ENCODE data around the gene ATP5F1D.

The ATP5F1D gene

GRCh38 chr19:1259876-1260748 lies 18.6 kb downstream of the ATP5F1D start:
- DNase-seq: peak; percentile 54

DNA sequence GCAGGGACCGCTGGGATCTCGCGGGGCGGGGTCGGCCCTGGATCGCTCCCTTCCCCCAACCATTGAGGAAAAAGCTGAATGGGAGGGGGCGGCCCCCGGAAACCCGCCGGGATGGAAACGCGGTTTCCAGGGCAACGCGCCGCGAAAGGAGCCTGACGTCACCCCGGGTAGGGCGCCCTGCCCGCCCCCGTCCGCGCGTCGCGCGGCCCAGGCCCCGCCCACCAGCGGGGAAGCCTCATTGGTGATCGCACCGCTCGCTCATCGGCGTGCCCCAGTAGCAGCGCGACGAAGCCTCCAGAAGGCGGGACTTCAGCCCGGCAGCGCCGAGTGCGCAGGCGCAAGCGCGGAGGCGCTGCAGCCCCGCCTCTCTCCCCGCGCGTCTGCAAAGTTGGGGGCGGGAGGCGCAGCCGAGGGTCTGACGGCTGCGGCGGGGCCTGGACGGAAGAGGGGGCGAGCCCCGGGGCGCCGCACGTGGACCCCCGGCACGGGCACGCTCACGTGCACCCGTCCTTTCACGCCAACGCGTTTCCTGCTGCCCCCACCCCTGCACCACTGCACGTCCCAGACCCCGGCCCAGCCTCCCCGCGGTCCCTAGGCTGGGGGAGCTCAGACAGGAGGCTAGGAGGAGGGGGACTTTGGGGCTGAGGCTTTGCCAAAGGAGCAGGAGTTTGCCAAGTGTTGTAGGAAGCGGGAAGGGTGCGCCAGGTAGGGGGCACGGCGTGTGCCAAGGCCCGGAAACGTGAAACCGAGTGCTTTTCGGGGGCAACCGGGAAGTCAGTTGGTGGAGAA lies 19.4 kb downstream of the ATP5F1D start:
- DNase-seq: peak; percentile 97

- DNase-seq: no peak
These were observed 19.9 kb downstream of the ATP5F1D start for GRCh38 chr19:1261538-1261797.

DNA sequence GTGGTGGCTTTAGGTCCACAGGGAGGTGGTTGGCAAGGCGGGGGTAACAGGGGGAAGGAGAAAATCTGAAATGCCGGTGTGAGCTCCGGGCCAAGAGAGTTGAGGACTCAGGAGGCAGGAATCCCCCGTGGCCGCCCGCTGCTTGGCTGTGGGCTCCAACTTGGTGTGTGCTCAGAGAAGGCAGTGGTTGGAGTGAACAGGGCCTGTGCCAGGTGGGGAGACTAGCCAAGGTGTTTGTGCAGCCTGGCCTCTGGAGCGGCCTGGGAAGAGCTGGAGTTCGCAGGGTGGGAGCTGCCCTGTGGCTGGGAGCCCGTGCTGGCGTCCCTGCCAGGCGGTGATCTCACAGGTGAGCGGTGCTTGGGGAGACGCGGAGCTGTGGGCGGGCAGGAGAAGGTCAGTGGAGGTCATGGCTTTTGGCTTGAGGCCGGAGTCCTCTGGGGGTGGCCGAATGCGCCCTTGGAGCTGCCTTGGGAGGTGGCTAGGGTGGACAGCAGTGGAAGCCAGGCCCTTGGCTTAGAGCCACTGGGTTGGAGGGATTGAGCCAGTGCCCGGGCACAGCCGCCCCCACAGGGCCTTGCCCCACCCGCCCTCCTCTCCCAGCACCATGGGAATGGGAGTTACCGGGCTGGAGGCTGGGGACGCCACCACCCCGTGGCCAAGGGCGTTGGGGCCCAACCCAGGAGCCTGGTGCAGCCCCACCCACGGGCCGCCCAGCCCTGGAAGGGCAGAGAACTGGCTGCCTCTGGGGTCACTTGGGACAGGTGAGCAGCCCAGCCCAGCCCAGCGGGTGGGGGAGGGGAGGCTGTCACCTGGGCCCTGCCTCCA lies 20.5 kb downstream of the ATP5F1D start:
- DNase-seq: peak; percentile 49

- no peak for DNase-seq
These were observed 21.1 kb downstream of the ATP5F1D start for GRCh38 chr19:1262623-1263123.

DNA sequence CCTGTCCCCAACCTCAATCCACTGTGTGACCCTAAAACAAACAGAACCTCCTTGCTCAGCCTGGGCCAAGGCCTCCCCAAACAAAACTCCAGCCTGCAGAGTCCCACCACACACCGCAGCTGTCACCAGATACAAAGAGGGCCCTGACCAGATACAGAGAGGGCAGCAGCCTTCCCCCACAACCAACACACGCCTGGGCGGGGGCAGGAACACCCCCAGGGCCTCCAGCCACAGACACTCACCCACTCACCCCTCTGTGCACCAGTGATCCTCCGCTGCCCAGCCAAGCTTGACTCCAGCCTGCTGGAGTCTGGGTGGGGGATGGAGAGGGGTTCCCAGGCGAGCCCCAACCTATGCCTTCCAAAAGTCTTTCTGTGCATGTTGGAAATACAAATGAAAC lies 21.6 kb downstream of the ATP5F1D start:
- no peak for DNase-seq

DNA sequence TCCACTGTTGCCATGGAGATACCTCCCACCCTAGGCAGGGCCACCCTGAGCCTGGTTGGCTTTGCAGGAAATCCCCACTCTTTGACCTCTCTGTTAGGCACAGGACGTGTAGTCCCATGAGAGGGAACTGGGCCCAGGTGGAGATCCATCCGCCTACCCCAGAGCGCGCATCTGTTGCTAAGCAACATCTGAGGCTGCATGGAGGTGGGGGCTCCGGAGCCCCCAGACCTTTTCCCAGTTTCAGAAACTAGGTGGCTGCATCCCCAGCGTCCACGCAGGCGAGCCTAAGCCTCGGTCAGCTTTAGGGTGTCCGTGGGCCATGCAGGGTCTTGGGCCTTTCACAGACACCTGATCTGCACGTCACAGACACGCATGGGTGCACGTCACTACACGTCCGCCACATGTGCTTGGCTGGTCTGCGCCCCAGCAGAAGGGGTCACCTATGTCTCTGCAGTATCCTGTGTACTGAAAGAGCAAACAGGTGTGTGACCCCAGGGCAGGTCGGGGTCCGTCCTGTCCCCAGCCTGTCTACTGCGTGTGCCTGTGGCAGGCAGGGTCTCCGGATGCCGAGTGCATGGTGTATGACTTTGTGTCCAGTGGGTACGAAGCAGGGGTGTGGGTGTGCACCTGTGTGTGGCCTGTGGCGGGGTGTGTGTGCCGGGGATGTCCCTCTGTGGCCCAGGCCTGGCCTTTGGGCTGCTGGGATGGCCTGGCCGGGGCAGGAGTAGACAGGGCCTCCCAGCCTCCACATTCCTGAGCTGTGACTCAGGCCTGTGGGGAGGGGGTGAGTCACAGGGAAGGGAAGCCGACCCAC lies 23.5 kb downstream of the ATP5F1D start:
- no peak for DNase-seq

DNA sequence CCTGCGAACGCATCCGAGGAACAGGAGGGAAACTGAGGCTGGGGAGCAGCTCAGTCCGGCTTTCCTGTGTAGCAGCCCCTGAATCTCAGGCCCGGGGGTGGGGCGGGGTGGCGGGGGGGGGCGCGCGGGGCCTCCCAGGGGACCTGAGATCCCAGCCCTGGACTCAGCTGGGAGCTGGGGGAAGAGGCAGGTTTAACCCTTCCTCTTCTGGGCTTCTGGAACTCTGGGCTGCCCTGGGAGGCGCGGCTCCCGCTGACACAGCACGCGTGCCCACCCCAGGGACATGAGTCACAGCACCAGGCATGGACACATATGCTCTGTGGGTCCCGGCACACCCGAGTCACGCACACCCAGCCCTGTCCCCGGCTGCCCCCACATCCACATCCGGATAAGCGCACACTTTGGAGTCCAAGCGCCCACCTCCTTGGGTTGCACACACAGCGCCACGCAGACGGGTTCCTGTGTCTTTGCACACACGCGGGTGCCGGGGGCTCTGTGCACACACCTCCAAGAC lies 24.1 kb downstream of the ATP5F1D start:
- DNase-seq: no peak

GRCh38 chr19:1266129-1266915 lies 24.8 kb downstream of the ATP5F1D start:
- DNase-seq: peak; percentile 79

- peak; percentile 55 for DNase-seq
These were observed 25.4 kb downstream of the ATP5F1D start for GRCh38 chr19:1266916-1267476.

GRCh38 chr19:1267477-1268225 lies 26.1 kb downstream of the ATP5F1D start:
- DNase-seq: no peak

DNA sequence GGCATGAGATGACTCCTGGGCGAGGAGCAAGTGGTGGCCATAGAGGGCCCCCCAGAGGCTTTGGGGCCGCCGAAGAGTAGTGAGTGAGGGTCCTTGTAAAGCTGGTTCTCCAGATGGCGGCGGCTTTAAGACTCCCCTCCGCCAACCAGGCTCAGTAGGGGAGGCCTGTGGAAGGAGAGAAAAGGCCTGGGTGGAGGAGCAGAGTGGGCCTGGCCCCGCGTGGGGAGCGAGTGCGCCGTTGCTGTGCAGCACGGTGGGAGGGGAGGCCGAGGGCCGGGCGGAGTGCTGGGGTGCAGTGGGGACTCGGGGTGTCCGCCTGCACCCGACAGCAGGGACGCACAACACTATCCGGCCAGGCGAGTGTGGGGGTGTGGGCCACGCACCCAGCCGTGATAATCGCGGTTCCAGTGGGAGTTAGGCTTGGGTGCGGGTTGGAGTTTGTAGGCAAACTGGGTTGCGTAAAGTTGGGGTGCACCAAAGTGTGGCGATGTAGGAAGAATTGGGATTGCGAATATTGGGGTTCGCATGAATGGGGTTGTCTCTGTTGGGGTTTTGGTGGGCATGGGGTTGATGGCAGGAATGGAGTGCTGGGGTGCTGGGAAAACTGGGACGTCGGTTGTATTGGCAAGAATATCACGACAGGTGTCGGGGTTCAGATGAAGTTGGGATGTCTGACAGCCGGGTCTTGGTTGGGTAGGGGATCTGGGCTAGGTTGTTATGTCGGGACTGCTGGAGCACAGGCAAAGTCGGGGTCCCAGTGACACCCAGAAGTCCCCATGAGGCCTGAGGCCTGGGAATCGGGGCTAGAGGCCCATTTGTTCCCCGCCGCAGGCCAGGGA lies 26.9 kb downstream of the ATP5F1D start:
- no peak for DNase-seq

- DNase-seq: peak; percentile 98
These were observed 27.5 kb downstream of the ATP5F1D start, which contains the start of gene CIRBP for GRCh38 chr19:1269065-1269477. Gene CIRBP, plus strand, starts transcription at chr19:1269332. Its CDS starts 1,602 bp downstream, at chr19:1270934.

DNA sequence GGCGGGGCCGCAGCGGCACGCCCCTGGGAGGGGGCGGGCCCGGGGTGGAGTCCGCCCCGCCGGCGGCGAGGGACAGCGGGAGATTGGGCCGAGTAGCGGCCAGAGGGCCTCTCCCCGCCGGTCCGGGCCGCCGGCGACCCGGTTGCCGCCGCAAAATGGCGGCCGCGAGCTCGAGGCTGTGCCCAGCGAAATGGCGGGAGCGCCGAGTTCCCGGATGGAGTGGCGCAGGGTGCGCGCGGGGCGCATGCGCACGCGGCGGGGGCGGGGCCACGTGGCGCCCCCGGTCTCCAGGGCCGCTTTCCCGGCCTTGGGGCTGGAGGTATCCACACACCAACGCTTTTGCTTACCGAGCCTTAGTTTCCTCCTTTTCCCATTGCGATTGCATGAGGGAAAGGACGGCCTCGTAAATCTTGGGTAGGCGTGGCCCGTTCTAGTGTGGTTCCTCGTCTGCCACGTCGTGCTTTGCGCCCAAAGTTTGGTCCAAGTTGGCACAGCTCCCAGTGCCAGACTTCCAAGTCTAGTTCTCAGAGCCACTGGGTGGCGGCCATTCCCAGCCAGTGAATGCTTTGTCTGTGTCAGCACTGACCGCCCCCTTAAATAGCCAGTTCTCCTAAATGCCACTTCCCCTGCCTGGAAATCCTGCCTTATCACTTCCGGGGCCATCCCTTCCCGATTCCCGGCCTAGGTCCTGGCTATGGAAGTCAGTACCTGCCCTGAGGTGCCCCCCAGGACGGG lies 28.1 kb downstream of the ATP5F1D start:
- peak; percentile 79 for DNase-seq

DNA sequence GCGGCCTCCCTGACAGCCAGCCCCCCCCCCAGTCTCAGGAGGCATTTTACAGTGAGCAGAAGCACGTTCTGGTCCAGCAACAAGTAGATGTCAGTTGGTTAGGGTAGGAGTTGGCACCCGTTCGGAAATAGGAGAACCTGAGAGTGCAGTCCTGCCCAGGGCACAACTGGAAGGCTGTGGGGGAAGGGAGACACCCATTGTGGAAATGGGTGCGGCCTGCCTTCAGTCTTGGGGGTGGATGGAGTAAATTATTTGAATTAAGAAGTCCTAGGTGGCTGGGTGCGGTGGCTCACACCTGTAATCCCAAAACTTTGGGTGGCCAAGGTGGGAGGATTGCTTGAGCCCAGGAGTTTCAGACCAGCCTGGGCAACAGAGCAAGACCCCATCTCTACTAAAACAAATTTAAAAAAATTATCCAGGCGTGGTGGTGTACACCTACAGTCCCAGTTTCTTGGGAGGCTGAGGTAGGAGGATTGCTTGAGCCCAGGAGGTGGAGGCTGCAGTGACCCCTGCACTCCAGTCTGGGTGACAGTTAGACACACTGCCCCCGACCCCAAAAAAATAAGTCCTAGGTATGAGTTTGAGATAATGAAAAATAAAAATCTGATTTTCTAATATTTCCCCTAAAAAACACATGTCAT lies 28.8 kb downstream of the ATP5F1D start:
- no peak for DNase-seq

DNA sequence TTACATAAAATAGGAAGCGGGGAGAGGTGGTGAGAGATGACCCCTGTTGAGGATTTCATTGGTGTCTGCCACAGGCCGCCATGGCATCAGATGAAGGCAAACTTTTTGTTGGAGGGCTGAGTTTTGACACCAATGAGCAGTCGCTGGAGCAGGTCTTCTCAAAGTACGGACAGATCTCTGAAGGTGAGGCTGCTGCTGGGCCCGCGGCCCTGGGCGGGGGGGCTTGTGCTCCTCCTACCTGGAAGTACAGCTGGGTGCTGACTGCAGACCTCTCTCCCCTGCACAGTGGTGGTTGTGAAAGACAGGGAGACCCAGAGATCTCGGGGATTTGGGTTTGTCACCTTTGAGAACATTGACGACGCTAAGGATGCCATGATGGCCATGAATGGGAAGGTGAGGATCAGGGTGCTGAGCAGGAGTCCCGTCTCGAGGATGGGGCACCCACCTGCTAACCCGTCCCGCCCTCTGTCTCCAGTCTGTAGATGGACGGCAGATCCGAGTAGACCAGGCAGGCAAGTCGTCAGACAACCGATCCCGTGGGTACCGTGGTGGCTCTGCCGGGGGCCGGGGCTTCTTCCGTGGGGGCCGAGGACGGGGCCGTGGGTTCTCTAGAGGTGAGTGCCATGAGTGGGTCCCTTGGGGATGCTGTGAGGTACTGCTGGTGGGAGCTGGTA lies 29.4 kb downstream of the ATP5F1D start:
- no peak for DNase-seq

Measured in activated gamma-delta T cell (primary cell).